ENCODE measurements around the gene CPO.

Gene CPO

DNA sequence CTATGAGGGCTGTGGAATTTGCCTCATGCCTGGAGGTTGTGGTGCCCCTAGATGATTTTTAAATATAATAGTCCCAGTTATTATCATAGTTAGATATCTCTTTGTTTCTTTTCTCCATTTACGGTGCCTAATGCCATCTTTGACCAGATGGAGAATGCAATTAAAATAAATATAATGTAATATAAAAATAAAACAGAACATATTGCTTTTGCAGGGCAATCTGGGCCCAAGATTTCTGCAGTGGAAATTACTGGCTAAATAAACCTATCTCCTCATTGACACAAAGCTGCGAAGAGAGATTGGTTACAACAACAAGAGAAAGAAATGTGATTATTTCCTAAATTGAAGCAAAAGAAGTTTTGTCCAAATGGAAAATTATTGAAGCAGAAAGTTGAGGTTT, 51.8 kb downstream of the CPO start:
- Histone ChIP-seq H3K4me2 (ENCODE audit: low read length) (no peak overlapping the region), H3K4me3 (ENCODE audit: low read depth, low read length, poor library complexity, severe bottlenecking) (no peak overlapping the region), H3K9me3 (ENCODE audit: low read length) (no peaks in the 10 kb centered on the region), H3K9me2 (ENCODE audit: low read depth, low read length) (no peaks in the 10 kb centered on the region), H3K4me1 (ENCODE audit: insufficient read depth, low read length, severe bottlenecking) (no peaks in the 10 kb centered on the region), H3K27ac (ENCODE audit: low read depth, low read length, poor library complexity, severe bottlenecking) (no peak overlapping the region), H2AFZ (ENCODE audit: low read length) (no peak overlapping the region), H3K27me3 (ENCODE audit: insufficient read depth, low read length) (no peaks in the 10 kb centered on the region), H3K79me2 (ENCODE audit: insufficient read depth, low read length) (no peaks in the 10 kb centered on the region), H3K9ac (ENCODE audit: low read length) (no peak overlapping the region), H3K36me3 (ENCODE audit: insufficient read depth, low read length) (no peaks in the 10 kb centered on the region), H4K20me1 (ENCODE audit: insufficient read depth, low read length) (no peaks in the 10 kb centered on the region), H3F3A (ENCODE audit: insufficient read depth, low read length) (no peaks in the 10 kb centered on the region)
- TF ChIP-seq EZH2 (IDR thresholded peaks at IDR 0.05; ENCODE audit: borderline replicate concordance, low read length): no peak
- TF ChIP-seq, protein P1, sequence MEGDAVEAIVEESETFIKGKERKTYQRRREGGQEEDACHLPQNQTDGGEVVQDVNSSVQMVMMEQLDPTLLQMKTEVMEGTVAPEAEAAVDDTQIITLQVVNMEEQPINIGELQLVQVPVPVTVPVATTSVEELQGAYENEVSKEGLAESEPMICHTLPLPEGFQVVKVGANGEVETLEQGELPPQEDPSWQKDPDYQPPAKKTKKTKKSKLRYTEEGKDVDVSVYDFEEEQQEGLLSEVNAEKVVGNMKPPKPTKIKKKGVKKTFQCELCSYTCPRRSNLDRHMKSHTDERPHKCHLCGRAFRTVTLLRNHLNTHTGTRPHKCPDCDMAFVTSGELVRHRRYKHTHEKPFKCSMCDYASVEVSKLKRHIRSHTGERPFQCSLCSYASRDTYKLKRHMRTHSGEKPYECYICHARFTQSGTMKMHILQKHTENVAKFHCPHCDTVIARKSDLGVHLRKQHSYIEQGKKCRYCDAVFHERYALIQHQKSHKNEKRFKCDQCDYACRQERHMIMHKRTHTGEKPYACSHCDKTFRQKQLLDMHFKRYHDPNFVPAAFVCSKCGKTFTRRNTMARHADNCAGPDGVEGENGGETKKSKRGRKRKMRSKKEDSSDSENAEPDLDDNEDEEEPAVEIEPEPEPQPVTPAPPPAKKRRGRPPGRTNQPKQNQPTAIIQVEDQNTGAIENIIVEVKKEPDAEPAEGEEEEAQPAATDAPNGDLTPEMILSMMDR (IDR thresholded peaks at IDR 0.05; ENCODE audit: low read length): no peak

DNA sequence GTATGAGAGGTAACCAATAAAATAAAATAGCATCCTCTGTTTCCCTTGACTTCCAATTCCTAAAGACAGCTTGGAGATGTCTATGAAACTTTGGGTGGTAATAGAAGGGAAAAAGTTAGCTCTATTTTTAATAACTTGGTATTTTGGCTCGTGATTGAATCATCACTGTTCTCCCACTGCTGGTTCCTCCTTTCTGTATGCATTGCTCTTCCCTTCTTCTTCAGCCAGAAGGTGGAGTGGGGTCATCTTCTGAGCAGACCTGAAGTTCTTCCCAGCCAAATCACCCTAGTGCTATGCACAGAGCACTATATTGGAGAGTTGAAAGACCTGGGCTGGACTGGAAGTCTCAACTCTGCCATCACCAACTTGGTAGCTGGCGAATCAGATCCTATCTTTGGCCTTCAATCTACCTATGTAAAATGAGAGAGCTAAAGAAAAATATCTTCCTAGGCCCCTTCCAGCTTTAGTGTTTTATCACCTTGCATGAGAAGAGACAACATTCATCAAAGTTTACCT, 54.1 kb downstream of the CPO start:
- Histone ChIP-seq H3K4me2 (ENCODE audit: low read length) (no peak overlapping the region), H4K20me1 (ENCODE audit: insufficient read depth, low read length) (no peaks in the 10 kb centered on the region), H2AFZ (ENCODE audit: low read length) (no peak overlapping the region)

DNA sequence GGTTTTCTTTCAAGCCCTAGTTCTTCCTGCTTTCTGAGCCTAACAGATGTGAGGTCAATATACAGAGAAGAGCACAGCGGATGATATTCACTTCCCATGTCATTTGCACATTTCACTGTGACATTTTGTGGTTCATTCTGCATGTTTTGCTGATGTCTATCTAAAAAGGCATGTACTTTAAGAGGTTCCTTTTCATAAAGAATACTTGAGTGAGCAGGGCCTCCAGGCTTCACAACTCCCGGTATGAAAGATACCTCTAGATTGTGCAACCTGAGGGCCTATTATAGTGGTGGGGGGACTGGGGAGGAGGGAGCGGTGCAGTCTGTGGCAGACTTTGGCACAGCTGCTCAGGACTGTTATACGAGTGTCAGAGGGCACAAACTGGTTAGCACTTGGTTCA, 54.6 kb downstream of the CPO start:
- no peak overlapping the region for H3K4me2 ChIP-seq (ENCODE audit: low read length)
- no peaks in the 10 kb centered on the region for H3K79me2 ChIP-seq (ENCODE audit: insufficient read depth, low read length)
- no peak overlapping the region for H3K27ac ChIP-seq (ENCODE audit: low read depth, low read length, poor library complexity, severe bottlenecking)
- no peaks in the 10 kb centered on the region for H3K4me1 ChIP-seq (ENCODE audit: insufficient read depth, low read length, severe bottlenecking)
- H4K20me1 ChIP-seq (ENCODE audit: insufficient read depth, low read length): no peaks in the 10 kb centered on the region
- H3K9me2 ChIP-seq (ENCODE audit: low read depth, low read length): no peaks in the 10 kb centered on the region
- H2AFZ ChIP-seq (ENCODE audit: low read length): no peak overlapping the region
- no peaks in the 10 kb centered on the region for H3K36me3 ChIP-seq (ENCODE audit: insufficient read depth, low read length)
- no peak overlapping the region for H3K4me3 ChIP-seq (ENCODE audit: low read depth, low read length, poor library complexity, severe bottlenecking)
- no peak overlapping the region for H3K9ac ChIP-seq (ENCODE audit: low read length)
- no peaks in the 10 kb centered on the region for H3F3A ChIP-seq (ENCODE audit: insufficient read depth, low read length)
- H3K9me3 ChIP-seq (ENCODE audit: low read length): no peaks in the 10 kb centered on the region
- no peaks in the 10 kb centered on the region for H3K27me3 ChIP-seq (ENCODE audit: insufficient read depth, low read length)
- no peak for TF ChIP-seq EZH2 (IDR thresholded peaks at IDR 0.05; ENCODE audit: borderline replicate concordance, low read length)
- TF ChIP-seq, protein P1 (IDR thresholded peaks at IDR 0.05; ENCODE audit: low read length): no peak

More for the DNA sequence above, 54.1 kb downstream of the CPO start:
- no peaks in the 10 kb centered on the region for H3K79me2 ChIP-seq (ENCODE audit: insufficient read depth, low read length)
- H3K9me2 ChIP-seq (ENCODE audit: low read depth, low read length): no peaks in the 10 kb centered on the region
- no peaks in the 10 kb centered on the region for H3K27me3 ChIP-seq (ENCODE audit: insufficient read depth, low read length)
- no peak overlapping the region for H3K4me3 ChIP-seq (ENCODE audit: low read depth, low read length, poor library complexity, severe bottlenecking)
- no peaks in the 10 kb centered on the region for H3K36me3 ChIP-seq (ENCODE audit: insufficient read depth, low read length)
- H3K9me3 ChIP-seq (ENCODE audit: low read length): no peaks in the 10 kb centered on the region
- no peak overlapping the region for H3K27ac ChIP-seq (ENCODE audit: low read depth, low read length, poor library complexity, severe bottlenecking)
- TF ChIP-seq, protein P1 (IDR thresholded peaks at IDR 0.05; ENCODE audit: low read length): no peak
- no peak for TF ChIP-seq EZH2 (IDR thresholded peaks at IDR 0.05; ENCODE audit: borderline replicate concordance, low read length)
- no peak overlapping the region for H3K9ac ChIP-seq (ENCODE audit: low read length)
- H3F3A ChIP-seq (ENCODE audit: insufficient read depth, low read length): no peaks in the 10 kb centered on the region
- no peaks in the 10 kb centered on the region for H3K4me1 ChIP-seq (ENCODE audit: insufficient read depth, low read length, severe bottlenecking)
